WTC11 (cell line): ENCODE results near the gene PCSK5. TPM values are rescaled to one million over a fixed set of nuclear protein-coding genes. Genes with fewer than 3 reads are reported as not detected.
A peak's percentile ranks its signal among the peaks of the same experiment; 100 is the strongest.

Source experiments
- ATAC-seq: fragments of 200-7000 bp; cut with Tn5 transposase; 2 replicates; pipeline ENCODE4 v1.10.0; 2021; ENCODE audit warnings: mild to moderate bottlenecking, moderate library complexity
- CTCF ChIA-PET: fragments of 300-600 bp; sonication (Branson Sonifier 250); formaldehyde crosslinking; loops from one replicate; lab custom pipeline; 2021; ENCODE audit warnings: antibody characterized with exemption; lab: Charles Lee
- POLR2A ChIA-PET: fragments of 350-600 bp; sonication (Branson Sonifier 250); formaldehyde crosslinking; loops from one replicate; lab custom pipeline; 2021; ENCODE audit warnings: antibody characterized with exemption; lab: Charles Lee
- DNase-seq: peaks from one replicate; pipeline ENCODE4 v3.0.0; 2021; ENCODE audit warnings: low spot score
- H3K27ac Mint-ChIP-seq: 2 replicates; pipeline ENCODE4 v1.8.0; 2021; ENCODE audit warnings: mixed read lengths
- H3K27me3 Mint-ChIP-seq: 2 replicates; pipeline ENCODE4 v1.8.0; 2021; ENCODE audit warnings: low read depth, mild to moderate bottlenecking, moderate library complexity, mixed read lengths
- H3K36me3 Mint-ChIP-seq: 2 replicates; pipeline ENCODE4 v1.8.0; 2021; ENCODE audit warnings: mixed read lengths
- H3K4me1 Mint-ChIP-seq: 2 replicates; pipeline ENCODE4 v1.8.0; 2022; ENCODE audit warnings: mixed read lengths
- H3K4me3 Mint-ChIP-seq: 2 replicates; pipeline ENCODE4 v1.8.0; 2021; ENCODE audit warnings: mild to moderate bottlenecking, moderate library complexity, mixed read lengths
- H3K9me3 Mint-ChIP-seq: 2 replicates; pipeline ENCODE4 v1.8.0; 2021; ENCODE audit warnings: mixed read lengths
- ATF1 ChIP-seq: sonication (generic); formaldehyde crosslinking; IDR thresholded peaks from 2 replicates; pipeline ENCODE4 v1.8.1; 2023; ENCODE audit warnings: mild to moderate bottlenecking, moderate library complexity, missing genetic modification reagents
- CREM ChIP-seq: sonication (generic); formaldehyde crosslinking; IDR thresholded peaks from 2 replicates; pipeline ENCODE4 v1.8.1; 2022; ENCODE audit warnings: mild to moderate bottlenecking, missing genetic modification reagents, moderate library complexity
- E2F5 ChIP-seq: sonication (generic); formaldehyde crosslinking; IDR thresholded peaks from 2 replicates; pipeline ENCODE4 v1.8.1; 2022; ENCODE audit warnings: mild to moderate bottlenecking, moderate library complexity, missing genetic modification reagents
- FOXJ3 ChIP-seq: sonication (generic); formaldehyde crosslinking; IDR thresholded peaks from 2 replicates; pipeline ENCODE4 v1.9.0; 2021; ENCODE audit warnings: missing genetic modification reagents, mild to moderate bottlenecking, borderline replicate concordance
- GABPB1 ChIP-seq: sonication (generic); formaldehyde crosslinking; IDR thresholded peaks from 2 replicates; pipeline ENCODE4 v1.8.1; 2023; ENCODE audit warnings: mild to moderate bottlenecking, missing genetic modification reagents
- GRHL2 ChIP-seq: fragments of 250-450 bp; sonication (Bioruptor Pico); IDR thresholded peaks from 2 replicates; pipeline ENCODE4 v1.8.0; 2022; ENCODE audit warnings: mild to moderate bottlenecking, moderate library complexity; ENCODE audit not compliant: insufficient replicate concordance, severe bottlenecking
- IRF1 ChIP-seq: sonication (generic); formaldehyde crosslinking; IDR thresholded peaks from 2 replicates; pipeline ENCODE4 v1.8.0; 2023; ENCODE audit warnings: missing genetic modification reagents
- JAZF1 ChIP-seq: fragments of 250-450 bp; sonication (Bioruptor Pico); IDR thresholded peaks from 2 replicates; pipeline ENCODE4 v1.9.0; 2021; ENCODE audit warnings: moderate library complexity, mild to moderate bottlenecking, inconsistent platforms
- MAX ChIP-seq: sonication (generic); formaldehyde crosslinking; IDR thresholded peaks from 2 replicates; pipeline ENCODE4 v1.8.0; 2022; ENCODE audit warnings: mild to moderate bottlenecking, missing genetic modification reagents
- NFATC4 ChIP-seq: fragments of 250-450 bp; sonication (Bioruptor Pico); IDR thresholded peaks from 2 replicates; pipeline ENCODE4 v1.9.0; 2021; ENCODE audit warnings: mild to moderate bottlenecking
- NR2C2 ChIP-seq: sonication (generic); formaldehyde crosslinking; IDR thresholded peaks from 2 replicates; pipeline ENCODE4 v1.8.0; 2022; ENCODE audit warnings: mild to moderate bottlenecking, missing genetic modification reagents
- OVOL2 ChIP-seq: fragments of 250-450 bp; sonication (Bioruptor Pico); IDR thresholded peaks from 2 replicates; pipeline ENCODE4 v1.9.0; 2021; ENCODE audit warnings: mild to moderate bottlenecking, borderline replicate concordance
- PRDM15 ChIP-seq: sonication (generic); formaldehyde crosslinking; IDR thresholded peaks from 2 replicates; pipeline ENCODE4 v1.8.0; 2022; ENCODE audit warnings: missing genetic modification reagents
- RORB ChIP-seq: fragments of 250-450 bp; sonication (Bioruptor Pico); IDR thresholded peaks from 2 replicates; pipeline ENCODE4 v1.9.0; 2021; ENCODE audit warnings: mild to moderate bottlenecking
- SOX15 ChIP-seq: fragments of 250-450 bp; sonication (Bioruptor Pico); IDR thresholded peaks from 2 replicates; pipeline ENCODE4 v1.9.0; 2021; ENCODE audit warnings: mild to moderate bottlenecking
- TCF7 ChIP-seq: sonication (generic); formaldehyde crosslinking; IDR thresholded peaks from 2 replicates; pipeline ENCODE4 v1.8.0; 2022; ENCODE audit warnings: mild to moderate bottlenecking, low read depth, missing genetic modification reagents, moderate library complexity
- TEAD4 ChIP-seq: sonication (generic); formaldehyde crosslinking; IDR thresholded peaks from 2 replicates; pipeline ENCODE4 v1.8.0; 2022; ENCODE audit warnings: mild to moderate bottlenecking, missing genetic modification reagents
- TP53 ChIP-seq: sonication (generic); formaldehyde crosslinking; IDR thresholded peaks from 2 replicates; pipeline ENCODE4 v1.8.1; 2023; ENCODE audit warnings: mild to moderate bottlenecking, missing genetic modification reagents
- ZMAT4 ChIP-seq: fragments of 250-450 bp; sonication (Bioruptor Pico); IDR thresholded peaks from 2 replicates; pipeline ENCODE4 v1.9.0; 2021; ENCODE audit warnings: mild to moderate bottlenecking
- ZNF219 ChIP-seq: sonication (generic); formaldehyde crosslinking; IDR thresholded peaks from 2 replicates; pipeline ENCODE4 v1.8.0; 2023; ENCODE audit warnings: missing genetic modification reagents, mild to moderate bottlenecking, borderline replicate concordance
- ZNF232 ChIP-seq: sonication (generic); formaldehyde crosslinking; IDR thresholded peaks from 2 replicates; pipeline ENCODE4 v1.8.0; 2022; ENCODE audit warnings: mild to moderate bottlenecking, missing genetic modification reagents
- ZNF263 ChIP-seq: sonication (generic); formaldehyde crosslinking; IDR thresholded peaks from 2 replicates; pipeline ENCODE4 v1.8.1; 2022; ENCODE audit warnings: low read depth, mild to moderate bottlenecking, moderate library complexity, missing genetic modification reagents
- ZNF317 ChIP-seq: sonication (generic); formaldehyde crosslinking; IDR thresholded peaks from 2 replicates; pipeline ENCODE4 v1.8.1; 2023; ENCODE audit warnings: low read depth, mild to moderate bottlenecking, moderate library complexity, missing genetic modification reagents, borderline replicate concordance
- ZNF416 ChIP-seq: fragments of 250-450 bp; sonication (Bioruptor Pico); IDR thresholded peaks from 2 replicates; pipeline ENCODE4 v1.9.0; 2021; ENCODE audit warnings: mild to moderate bottlenecking, inconsistent platforms
- ZNF423 ChIP-seq: fragments of 250-450 bp; sonication (Bioruptor Pico); IDR thresholded peaks from 2 replicates; pipeline ENCODE4 v2.1.2; 2022; ENCODE audit warnings: mild to moderate bottlenecking, moderate library complexity
- total RNA-seq: library from RNA; stranded (reverse); gene quantifications from 3 replicates; pipeline ENCODE4 v1.2.3, GENCODE V29; 2021
- TF ChIP-seq, protein P1 (sequence below): sonication (generic); formaldehyde crosslinking; IDR thresholded peaks from 2 replicates; pipeline ENCODE4 v1.8.0; 2023; ENCODE audit warnings: mild to moderate bottlenecking, missing genetic modification reagents
- TF ChIP-seq, protein P2 (sequence below): sonication (generic); formaldehyde crosslinking; IDR thresholded peaks from 2 replicates; pipeline ENCODE4 v1.8.1; 2023; ENCODE audit warnings: mild to moderate bottlenecking, missing genetic modification reagents, moderate library complexity

Gene PCSK5
- total RNA-seq, 1 experiment from 2014 or later = 30.6 TPM

GRCh38 chr9:76150013-76150412 is 259.5 kb downstream of the PCSK5 start:
- DNase-seq (no peak), ATAC-seq (no peak)
- peaks cover 4% of the 10 kb centered on the region; the same call in 1 of the 2 replicates for H3K4me1 Mint-ChIP-seq
- H3K36me3 Mint-ChIP-seq = no peaks in the 10 kb centered on the region
- TF ChIP-seq NFATC4 (no peak), RORB (CRISPR knock-in tag) (no peak), ZNF317 (CRISPR knock-in tag) (no peak), NR2C2 (CRISPR knock-in tag) (no peak), ATF1 (CRISPR knock-in tag) (no peak), SOX15 (CRISPR knock-in tag) (no peak), E2F5 (CRISPR knock-in tag) (no peak), OVOL2 (no peak), CREM (no peak), TP53 (CRISPR knock-in tag) (no peak), FOXJ3 (no peak), TEAD4 (no peak), JAZF1 (no peak), ZNF263 (CRISPR knock-in tag) (no peak), ZNF416 (CRISPR knock-in tag) (no peak), GABPB1 (CRISPR knock-in tag) (no peak), MAX (CRISPR knock-in tag) (no peak)
- TF ChIP-seq, protein P1, sequence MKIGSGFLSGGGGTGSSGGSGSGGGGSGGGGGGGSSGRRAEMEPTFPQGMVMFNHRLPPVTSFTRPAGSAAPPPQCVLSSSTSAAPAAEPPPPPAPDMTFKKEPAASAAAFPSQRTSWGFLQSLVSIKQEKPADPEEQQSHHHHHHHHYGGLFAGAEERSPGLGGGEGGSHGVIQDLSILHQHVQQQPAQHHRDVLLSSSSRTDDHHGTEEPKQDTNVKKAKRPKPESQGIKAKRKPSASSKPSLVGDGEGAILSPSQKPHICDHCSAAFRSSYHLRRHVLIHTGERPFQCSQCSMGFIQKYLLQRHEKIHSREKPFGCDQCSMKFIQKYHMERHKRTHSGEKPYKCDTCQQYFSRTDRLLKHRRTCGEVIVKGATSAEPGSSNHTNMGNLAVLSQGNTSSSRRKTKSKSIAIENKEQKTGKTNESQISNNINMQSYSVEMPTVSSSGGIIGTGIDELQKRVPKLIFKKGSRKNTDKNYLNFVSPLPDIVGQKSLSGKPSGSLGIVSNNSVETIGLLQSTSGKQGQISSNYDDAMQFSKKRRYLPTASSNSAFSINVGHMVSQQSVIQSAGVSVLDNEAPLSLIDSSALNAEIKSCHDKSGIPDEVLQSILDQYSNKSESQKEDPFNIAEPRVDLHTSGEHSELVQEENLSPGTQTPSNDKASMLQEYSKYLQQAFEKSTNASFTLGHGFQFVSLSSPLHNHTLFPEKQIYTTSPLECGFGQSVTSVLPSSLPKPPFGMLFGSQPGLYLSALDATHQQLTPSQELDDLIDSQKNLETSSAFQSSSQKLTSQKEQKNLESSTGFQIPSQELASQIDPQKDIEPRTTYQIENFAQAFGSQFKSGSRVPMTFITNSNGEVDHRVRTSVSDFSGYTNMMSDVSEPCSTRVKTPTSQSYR (CRISPR knock-in tag) = no peak
- TF ChIP-seq, protein P2, sequence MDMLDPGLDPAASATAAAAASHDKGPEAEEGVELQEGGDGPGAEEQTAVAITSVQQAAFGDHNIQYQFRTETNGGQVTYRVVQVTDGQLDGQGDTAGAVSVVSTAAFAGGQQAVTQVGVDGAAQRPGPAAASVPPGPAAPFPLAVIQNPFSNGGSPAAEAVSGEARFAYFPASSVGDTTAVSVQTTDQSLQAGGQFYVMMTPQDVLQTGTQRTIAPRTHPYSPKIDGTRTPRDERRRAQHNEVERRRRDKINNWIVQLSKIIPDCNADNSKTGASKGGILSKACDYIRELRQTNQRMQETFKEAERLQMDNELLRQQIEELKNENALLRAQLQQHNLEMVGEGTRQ (CRISPR knock-in tag) = no peak
- H3K4me3 Mint-ChIP-seq = no peak overlapping the region
- H3K27me3 Mint-ChIP-seq = no peaks in the 10 kb centered on the region
- CTCF ChIA-PET = no interaction called here
- 0 out of 2 replicates have a peak overlapping the region, but pooled peaks have one; percentile 53 for H3K27ac Mint-ChIP-seq
- H3K9me3 Mint-ChIP-seq = no peaks in the 10 kb centered on the region
- POLR2A ChIA-PET = no interaction called here

GRCh38 chr9:76151267-76151666 is 260.8 kb downstream of the PCSK5 start:
- H3K27me3 Mint-ChIP-seq = no peaks in the 10 kb centered on the region
- ATAC-seq (peak; percentile 51), DNase-seq (no peak)
- no peak overlapping the region for H3K4me3 Mint-ChIP-seq
- H3K27ac Mint-ChIP-seq = no peak overlapping the region
- POLR2A ChIA-PET = no interaction called here
- no peaks in the 10 kb centered on the region for H3K9me3 Mint-ChIP-seq
- no peaks in the 10 kb centered on the region for H3K36me3 Mint-ChIP-seq
- CTCF ChIA-PET = interaction anchor here (0.9 kb wide), 1 partner anchor 285 kb away, joined by 3 read pairs; no protein-coding TSS in a partner anchor
- H3K4me1 Mint-ChIP-seq = peaks cover 4% of the 10 kb centered on the region; the same call in 1 of the 2 replicates
- TF ChIP-seq ATF1 (CRISPR knock-in tag) = no peak
- TF ChIP-seq IRF1 (CRISPR knock-in tag) = no peak
- no peak for TF ChIP-seq JAZF1
- TF ChIP-seq FOXJ3 = no peak
- TF ChIP-seq NR2C2 (CRISPR knock-in tag) = no peak
- no peak for TF ChIP-seq TP53 (CRISPR knock-in tag)
- TF ChIP-seq GRHL2 (CRISPR knock-in tag) = no peak
- TF ChIP-seq SOX15 (CRISPR knock-in tag) = no peak
- no peak for TF ChIP-seq TEAD4
- no peak for TF ChIP-seq ZNF423 (CRISPR knock-in tag)
- no peak for TF ChIP-seq ZMAT4
- TF ChIP-seq ZNF263 (CRISPR knock-in tag) = no peak
- TF ChIP-seq TCF7 (CRISPR knock-in tag) = no peak
- TF ChIP-seq PRDM15 (CRISPR knock-in tag) = no peak
- TF ChIP-seq ZNF232 (CRISPR knock-in tag) = no peak
- TF ChIP-seq MAX (CRISPR knock-in tag) = no peak
- TF ChIP-seq ZNF219 (CRISPR knock-in tag) = no peak
